Choroid plexus epithelial cell (primary cell): Measurements from ENCODE around the gene CEP97.
"Not testable (repeated sequence)": the region's sequence is repeated elsewhere in the genome, so short reads cannot be mapped to it uniquely, and the experiment has no call there.

Experiments
- DNase-seq: peaks from one replicate; pipeline ENCODE4 v3.0.0-alpha.2; 2010; ENCODE audit warnings: low read depth
- H3K4me3 ChIP-seq: 2 replicates; pipeline ENCODE4 v1.5.1; 2011; ENCODE audit warnings: low read depth, mild to moderate bottlenecking, control low read depth, low read length, moderate library complexity
- TF ChIP-seq, protein P1 (sequence below): conservative IDR thresholded peaks from 2 replicates; pipeline ENCODE4 v1.5.1; 2011; ENCODE audit warnings: low read depth, mild to moderate bottlenecking, control low read depth, inconsistent platforms, low read length, moderate library complexity

The CEP97 gene

DNA sequence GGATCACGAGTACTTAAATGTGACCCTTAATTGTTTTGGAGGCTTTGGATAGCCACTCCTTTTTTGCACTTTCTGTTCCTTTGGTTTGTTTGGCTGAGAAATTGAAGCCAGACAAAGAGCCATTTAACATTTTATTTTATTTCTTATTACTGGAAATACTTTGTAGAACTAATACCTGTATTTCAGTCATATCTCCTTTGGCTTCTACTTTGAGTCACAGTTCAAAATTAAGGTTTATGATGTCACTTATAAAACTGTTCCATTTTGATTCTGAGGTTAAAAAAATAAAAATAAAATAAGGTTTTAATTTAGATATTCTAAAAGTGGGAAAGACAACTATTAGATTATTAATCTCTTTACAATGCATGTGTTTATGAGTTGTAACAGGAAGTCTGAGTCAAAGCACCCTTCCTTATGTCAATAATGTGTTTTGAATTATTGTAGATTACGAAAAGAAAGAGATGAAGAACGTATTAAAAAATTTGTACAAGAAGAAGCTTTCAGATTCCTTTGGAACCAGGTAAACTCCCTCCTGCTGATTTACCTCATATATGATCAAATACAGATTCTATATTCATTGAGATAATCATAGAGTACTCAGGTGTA is 37.7 kb downstream of the CEP97 start:
- TF ChIP-seq, protein P1, sequence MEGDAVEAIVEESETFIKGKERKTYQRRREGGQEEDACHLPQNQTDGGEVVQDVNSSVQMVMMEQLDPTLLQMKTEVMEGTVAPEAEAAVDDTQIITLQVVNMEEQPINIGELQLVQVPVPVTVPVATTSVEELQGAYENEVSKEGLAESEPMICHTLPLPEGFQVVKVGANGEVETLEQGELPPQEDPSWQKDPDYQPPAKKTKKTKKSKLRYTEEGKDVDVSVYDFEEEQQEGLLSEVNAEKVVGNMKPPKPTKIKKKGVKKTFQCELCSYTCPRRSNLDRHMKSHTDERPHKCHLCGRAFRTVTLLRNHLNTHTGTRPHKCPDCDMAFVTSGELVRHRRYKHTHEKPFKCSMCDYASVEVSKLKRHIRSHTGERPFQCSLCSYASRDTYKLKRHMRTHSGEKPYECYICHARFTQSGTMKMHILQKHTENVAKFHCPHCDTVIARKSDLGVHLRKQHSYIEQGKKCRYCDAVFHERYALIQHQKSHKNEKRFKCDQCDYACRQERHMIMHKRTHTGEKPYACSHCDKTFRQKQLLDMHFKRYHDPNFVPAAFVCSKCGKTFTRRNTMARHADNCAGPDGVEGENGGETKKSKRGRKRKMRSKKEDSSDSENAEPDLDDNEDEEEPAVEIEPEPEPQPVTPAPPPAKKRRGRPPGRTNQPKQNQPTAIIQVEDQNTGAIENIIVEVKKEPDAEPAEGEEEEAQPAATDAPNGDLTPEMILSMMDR: no peak
- no peak overlapping the region for H3K4me3 ChIP-seq
- peak; percentile 11 for DNase-seq

DNA sequence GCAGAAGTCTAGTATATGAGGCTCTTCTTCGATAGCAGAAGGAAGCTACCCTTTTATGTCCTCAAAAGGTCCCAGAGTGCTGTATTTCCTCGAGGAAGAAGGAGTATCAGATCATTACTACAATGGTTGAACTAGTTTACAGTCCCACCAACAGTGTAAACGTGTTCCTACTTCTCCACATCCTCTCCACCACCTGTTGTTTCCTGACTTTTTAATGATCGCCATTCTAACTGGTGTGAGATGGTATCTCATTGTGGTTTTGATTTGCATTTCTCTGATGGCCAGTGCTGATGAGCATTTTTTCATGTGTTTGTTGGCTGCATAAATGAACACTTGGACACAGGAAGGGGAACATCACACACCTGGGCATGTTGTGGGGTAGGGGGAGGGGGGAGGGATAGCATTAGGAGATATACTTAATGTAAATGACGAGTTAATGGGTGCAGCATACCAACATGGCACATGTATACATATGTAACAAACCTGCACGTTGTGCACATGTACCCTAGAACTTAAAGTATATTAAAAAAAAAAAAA is 53.4 kb downstream of the CEP97 start:
- not testable (repeated sequence) for DNase-seq, H3K4me3 ChIP-seq

- DNase-seq: no peak
- TF ChIP-seq, protein P1: no peak
- H3K4me3 ChIP-seq: peak overlapping the region; percentile 95
Measured at GRCh38 chr3:101778385-101779046, 54.1 kb downstream of the CEP97 start.

DNA sequence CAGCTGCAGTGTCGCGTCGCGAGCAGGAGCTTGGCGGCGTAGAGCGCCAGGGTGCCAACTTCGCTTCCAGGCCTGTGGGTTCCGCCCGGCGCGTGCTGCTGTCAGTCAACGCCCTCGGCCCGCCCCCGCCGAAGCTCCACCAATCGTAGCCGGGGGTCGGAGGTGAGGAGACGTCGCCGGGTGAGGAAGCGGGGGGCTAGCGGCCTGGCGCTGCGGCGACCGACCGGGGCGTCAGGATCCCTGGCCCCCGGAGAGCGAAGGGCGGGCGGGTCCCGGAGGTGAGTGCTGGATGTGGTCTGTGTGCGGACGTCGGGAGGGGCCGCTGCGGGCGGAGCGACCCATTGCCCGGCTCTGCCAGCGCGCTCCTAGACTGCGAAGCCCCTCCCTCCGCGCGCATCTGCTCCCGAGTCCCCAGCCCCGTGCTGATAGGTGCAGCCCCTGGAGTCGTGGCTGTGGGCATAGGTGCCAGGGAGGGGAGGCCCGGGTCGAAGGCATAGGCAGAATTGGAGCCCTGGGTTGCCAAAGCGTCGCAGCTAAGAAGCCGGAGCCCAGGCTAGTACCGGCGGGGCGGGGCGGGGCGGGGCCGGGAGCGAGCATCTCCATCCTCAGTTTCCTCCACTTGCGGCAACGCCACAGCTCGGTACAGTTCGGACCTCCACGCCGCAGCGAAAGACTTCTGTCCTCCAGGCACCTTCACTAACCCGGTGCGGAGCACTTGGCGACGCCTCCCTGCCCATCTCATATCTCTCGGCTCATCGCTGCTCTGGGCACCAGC is 54.8 kb downstream of the CEP97 start, which contains the start of gene NXPE3:
Gene NXPE3, plus strand, starts transcription at position 165 of the 775 bp plus-strand sequence. CDS start 6,386 bp downstream, outside the sequence.
- TF ChIP-seq, protein P1: no peak
- peak within 1 kb of the TSS; percentile 95 for H3K4me3 ChIP-seq
- peak; percentile 68 for DNase-seq

GRCh38 chr3:101779822-101780381 is 55.5 kb downstream of the CEP97 start:
- DNase-seq: no peak
- H3K4me3 ChIP-seq: peak overlapping the region; percentile 95
- TF ChIP-seq, protein P1: no peak

- peak; percentile 77 for DNase-seq
- TF ChIP-seq, protein P1: no peak
Measured at GRCh38 chr3:101780661-101781060, 56.2 kb downstream of the CEP97 start.

DNA sequence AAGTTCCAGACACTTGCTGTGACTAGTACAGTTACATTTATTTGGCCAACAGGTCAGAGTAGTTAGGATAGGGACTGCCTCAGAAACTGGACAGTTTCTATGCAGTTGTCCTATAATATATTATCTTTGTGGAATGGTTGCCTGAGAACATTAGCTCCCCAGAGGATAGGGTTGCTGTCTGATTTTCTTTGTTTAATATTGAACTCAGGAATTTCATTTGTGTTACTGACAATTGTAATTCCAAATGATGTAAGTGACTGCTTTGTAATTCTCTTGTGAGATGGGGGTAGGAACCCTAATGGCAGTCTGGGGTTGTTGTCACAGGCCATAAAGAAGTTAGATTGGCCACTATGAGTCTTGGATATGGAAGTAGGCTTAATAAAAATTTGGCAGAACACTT is 56.8 kb downstream of the CEP97 start:
- TF ChIP-seq, protein P1: no peak
- H3K4me3 ChIP-seq: peak overlapping the region; percentile 32

More at GRCh38 chr3:101780661-101781060, 56.2 kb downstream of the CEP97 start:
- peak overlapping the region; percentile 95 for H3K4me3 ChIP-seq

More for the DNA sequence above, 56.8 kb downstream of the CEP97 start:
- no peak for DNase-seq
